HEK293 (cell line): ENCODE results near the gene HOXB7.

Source experiments
- CTCF ChIA-PET: fragments of 350-600 bp; formaldehyde crosslinking; extraction: SDS; loops from one replicate; lab custom pipeline; 2021; ENCODE audit warnings: antibody characterized with exemption; lab: Yijun Ruan, JAX
- POLR2A ChIA-PET: fragments of 300-600 bp; formaldehyde crosslinking; extraction: SDS; loops from one replicate; lab custom pipeline; 2020; ENCODE audit warnings: antibody characterized with exemption, inconsistent platforms; lab: Yijun Ruan, JAX
- H3K27ac ChIP-seq: fragments of 200-500 bp; sonication (Bioruptor generic); 2 replicates; pipeline ENCODE4 v1.5.1; 2014; ENCODE audit warnings: low read depth, low read length, control low read depth, inconsistent platforms; ENCODE audit errors: extremely low read depth
- H3K36me3 ChIP-seq, 2 experiments: fragments of 200-500 bp in 1 of 2; sonication (Bioruptor generic) in 1 of 2; 1 replicate in 1 of 2; 2 replicates in 1 of 2; pipeline ENCODE4 v1.5.1; 2014 to 2017; ENCODE audit warnings: inconsistent platforms in 2 of 2, low read length in 2 of 2; ENCODE audit not compliant: control insufficient read depth in 2 of 2, insufficient read depth in 1 of 2
- H3K4me1 ChIP-seq: fragments of 200-500 bp; sonication (Bioruptor generic); 2 replicates; pipeline ENCODE4 v1.5.1; 2014; ENCODE audit warnings: mild to moderate bottlenecking, low read length, inconsistent platforms; ENCODE audit not compliant: control insufficient read depth, insufficient read depth
- H3K4me3 ChIP-seq: 2 replicates; pipeline ENCODE4 v1.5.1; 2011; ENCODE audit warnings: low read depth, mild to moderate bottlenecking, control low read depth, low read length, moderate library complexity
- H3K9me3 ChIP-seq: fragments of 200-500 bp; sonication (Bioruptor generic); 2 replicates; pipeline ENCODE4 v1.5.1; 2014; ENCODE audit warnings: low read depth, low read length, inconsistent platforms; ENCODE audit not compliant: control insufficient read depth, insufficient read depth
- BCL11A ChIP-seq: fragments of 450-650 bp; formaldehyde crosslinking; IDR thresholded peaks from 2 replicates; pipeline ENCODE4 v1.5.1; 2016; ENCODE audit warnings: low read depth, missing biosample characterization, missing genetic modification characterization
- GFI1B ChIP-seq: fragments of 450-650 bp; formaldehyde crosslinking; IDR thresholded peaks from 2 replicates; pipeline ENCODE4 v1.5.1; 2016; ENCODE audit warnings: missing biosample characterization, missing genetic modification characterization
- GLIS1 ChIP-seq: fragments of 450-650 bp; formaldehyde crosslinking; IDR thresholded peaks from 2 replicates; pipeline ENCODE4 v1.5.1; 2016; ENCODE audit warnings: missing biosample characterization, missing genetic modification characterization
- HOXC10 ChIP-seq: sonication (generic); formaldehyde crosslinking; IDR thresholded peaks from 2 replicates; pipeline ENCODE4 v1.8.1; 2023; ENCODE audit warnings: mild to moderate bottlenecking, missing genetic modification reagents
- HOXD13 ChIP-seq: sonication (generic); formaldehyde crosslinking; IDR thresholded peaks from 2 replicates; pipeline ENCODE4 v1.8.0; 2022; ENCODE audit warnings: missing genetic modification reagents, borderline replicate concordance
- IKZF3 ChIP-seq: fragments of 450-650 bp; IDR thresholded peaks from 2 replicates; pipeline ENCODE4 v1.5.0; 2018; ENCODE audit warnings: missing biosample characterization, mild to moderate bottlenecking, missing genetic modification characterization, moderate library complexity
- KLF8 ChIP-seq: fragments of 450-650 bp; formaldehyde crosslinking; IDR thresholded peaks from 2 replicates; pipeline ENCODE4 v1.5.1; 2016; ENCODE audit warnings: missing biosample characterization, missing genetic modification characterization
- PRDM1 ChIP-seq: fragments of 450-650 bp; formaldehyde crosslinking; IDR thresholded peaks from 2 replicates; pipeline ENCODE4; 2016; ENCODE audit warnings: missing biosample characterization, missing genetic modification characterization
- TRIM28 ChIP-seq: IDR thresholded peaks from 2 replicates; pipeline ENCODE4 v1.6.1; 2011; ENCODE audit warnings: low read length, control low read depth, borderline replicate concordance
- ZBTB8A ChIP-seq: fragments of 450-650 bp; formaldehyde crosslinking; IDR thresholded peaks from 2 replicates; pipeline ENCODE4 v1.5.1; 2016; ENCODE audit warnings: missing biosample characterization, missing genetic modification characterization
- ZFP69B ChIP-seq: fragments of 450-650 bp; formaldehyde crosslinking; IDR thresholded peaks from 2 replicates; pipeline ENCODE4 v1.5.1; 2016; ENCODE audit warnings: missing biosample characterization, missing genetic modification characterization
- ZNF121 ChIP-seq: fragments of 450-650 bp; formaldehyde crosslinking; IDR thresholded peaks from 2 replicates; pipeline ENCODE4 v1.5.1; 2016; ENCODE audit warnings: missing biosample characterization, missing genetic modification characterization
- ZNF184 ChIP-seq: fragments of 450-650 bp; IDR thresholded peaks from 2 replicates; pipeline ENCODE4 v1.5.1; 2018; ENCODE audit warnings: missing biosample characterization, mild to moderate bottlenecking, missing genetic modification characterization
- ZNF341 ChIP-seq: fragments of 450-650 bp; formaldehyde crosslinking; IDR thresholded peaks from 2 replicates; pipeline ENCODE4; 2016; ENCODE audit warnings: low read depth, missing biosample characterization, missing genetic modification characterization
- ZNF391 ChIP-seq: fragments of 450-650 bp; formaldehyde crosslinking; IDR thresholded peaks from 2 replicates; pipeline ENCODE4 v1.5.1; 2016; ENCODE audit warnings: low read depth, missing biosample characterization, missing genetic modification characterization, borderline replicate concordance
- ZNF404 ChIP-seq: fragments of 450-650 bp; formaldehyde crosslinking; IDR thresholded peaks from 2 replicates; pipeline ENCODE4 v1.5.1; 2017; ENCODE audit warnings: missing biosample characterization, missing genetic modification characterization
- ZNF501 ChIP-seq: fragments of 450-650 bp; formaldehyde crosslinking; IDR thresholded peaks from 2 replicates; pipeline ENCODE4 v1.5.1; 2016; ENCODE audit warnings: missing biosample characterization, missing genetic modification characterization
- ZNF544 ChIP-seq: fragments of 450-650 bp; formaldehyde crosslinking; IDR thresholded peaks from 2 replicates; pipeline ENCODE4 v1.5.0; 2017; ENCODE audit warnings: missing biosample characterization, missing genetic modification characterization
- ZNF600 ChIP-seq: fragments of 450-650 bp; formaldehyde crosslinking; IDR thresholded peaks from 2 replicates; pipeline ENCODE4 v1.5.1; 2016; ENCODE audit warnings: missing biosample characterization, missing genetic modification characterization
- ZNF610 ChIP-seq: fragments of 450-650 bp; formaldehyde crosslinking; IDR thresholded peaks from 2 replicates; pipeline ENCODE4 v1.5.1; 2016; ENCODE audit warnings: missing biosample characterization, missing genetic modification characterization, borderline replicate concordance
- ZNF624 ChIP-seq: fragments of 450-650 bp; formaldehyde crosslinking; IDR thresholded peaks from 2 replicates; pipeline ENCODE4 v1.5.1; 2017; ENCODE audit warnings: missing biosample characterization, missing genetic modification characterization
- ZNF654 ChIP-seq: fragments of 450-650 bp; formaldehyde crosslinking; IDR thresholded peaks from 2 replicates; pipeline ENCODE4 v1.5.1; 2016; ENCODE audit warnings: low read depth, missing biosample characterization, missing genetic modification characterization
- ZNF776 ChIP-seq: fragments of 450-650 bp; formaldehyde crosslinking; IDR thresholded peaks from 2 replicates; pipeline ENCODE4 v1.5.0; 2017; ENCODE audit warnings: missing biosample characterization, missing genetic modification characterization, borderline replicate concordance
- ZNF792 ChIP-seq: fragments of 450-650 bp; formaldehyde crosslinking; IDR thresholded peaks from 2 replicates; pipeline ENCODE4 v1.5.1; 2016; ENCODE audit warnings: missing biosample characterization, missing genetic modification characterization
- ZXDB ChIP-seq: fragments of 450-650 bp; formaldehyde crosslinking; IDR thresholded peaks from 2 replicates; pipeline ENCODE4 v1.5.1; 2016; ENCODE audit warnings: missing biosample characterization, missing genetic modification characterization
- TF ChIP-seq, protein P1 (sequence below): fragments of 450-650 bp; formaldehyde crosslinking; IDR thresholded peaks from 2 replicates; pipeline ENCODE4 v1.5.1; 2017; ENCODE audit warnings: missing biosample characterization, missing genetic modification characterization
- TF ChIP-seq, protein P2 (sequence below): fragments of 450-650 bp; formaldehyde crosslinking; IDR thresholded peaks from 2 replicates; pipeline ENCODE4 v1.5.1; 2016; ENCODE audit warnings: missing biosample characterization, missing genetic modification characterization

HOXB7 gene

DNA sequence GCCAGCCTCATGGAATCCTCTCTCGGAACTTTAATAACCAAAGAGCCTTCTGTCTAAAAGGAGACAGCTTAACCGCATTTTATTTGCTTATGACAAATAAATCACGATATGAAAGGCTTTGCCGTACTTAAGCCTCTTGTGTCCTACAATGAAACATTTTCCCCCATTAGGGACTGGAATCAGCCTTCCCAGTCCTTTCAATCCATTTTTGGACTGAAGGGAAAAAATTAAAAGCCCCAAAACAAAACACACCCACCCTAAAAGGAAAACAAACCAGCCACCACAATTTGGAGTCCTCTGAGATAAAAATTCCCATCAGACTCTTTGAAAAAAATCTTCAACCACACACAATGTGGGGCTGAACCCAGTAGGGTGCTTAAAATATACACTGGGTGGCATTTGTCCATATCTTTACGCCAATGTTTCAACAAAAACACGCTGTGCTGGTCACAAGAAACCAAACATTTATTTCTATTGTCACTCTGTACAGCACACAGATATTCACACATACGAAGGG is 35.7 kb downstream of the HOXB7 start (continued):
- TF ChIP-seq KLF8 (tag by site-specific recombination) (peak; percentile 50; the same call in 1 of the 2 replicates), ZNF121 (no peak)

DNA sequence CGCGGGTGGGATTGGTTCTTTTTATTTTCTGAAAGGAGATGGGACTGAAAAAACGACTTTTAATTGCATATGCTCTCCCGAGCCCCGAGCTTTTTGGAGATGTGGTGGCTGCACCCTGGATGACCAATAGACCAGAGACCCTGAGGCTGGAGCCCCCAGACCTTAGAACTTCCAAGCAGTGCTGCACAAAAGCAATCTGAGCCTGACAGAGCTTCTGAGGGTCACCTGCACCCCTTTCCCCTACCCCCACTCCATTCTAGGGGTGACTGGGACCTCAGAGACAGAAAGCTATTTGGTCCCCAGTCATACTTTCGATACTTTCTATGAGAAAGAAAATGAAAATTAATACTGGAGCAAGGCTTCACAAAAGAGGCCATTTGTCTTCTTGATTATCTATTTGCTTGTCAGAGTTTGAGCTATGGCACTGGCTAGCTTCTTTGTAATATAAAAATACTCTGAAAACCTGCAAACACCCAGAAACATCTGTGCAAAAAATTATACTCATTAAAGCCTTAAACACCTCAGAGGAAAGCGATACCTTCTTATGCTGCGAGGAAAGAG is 36.2 kb downstream of the HOXB7 start:
- TF ChIP-seq HOXC10 (no peak), PRDM1 (tag by site-specific recombination) (peak; percentile 87)
- TF ChIP-seq, all 188 proteins: peak for 1
- ChIA-PET POLR2A (interaction anchor here (1.3 kb wide), 1 partner anchor 33 kb away, joined by 5 read pairs; no protein-coding TSS in a partner anchor), CTCF (interaction anchor here (0.6 to 0.9 kb wide), 3 partner anchors 13 to 211 kb away, joined by 4 to 5 read pairs (median 4); no protein-coding TSS in a partner anchor)
- Histone ChIP-seq H3K36me3 (peaks cover 0 to 38% of the 10 kb centered on the region in 2 experiments; a peak in 2 of 3 replicates), H3K9me3 (no peaks in the 10 kb centered on the region), H3K4me1 (peaks cover 82% of the 10 kb centered on the region), H3K4me3 (no peak overlapping the region), H3K27ac (peak overlapping the region; percentile 93)

DNA sequence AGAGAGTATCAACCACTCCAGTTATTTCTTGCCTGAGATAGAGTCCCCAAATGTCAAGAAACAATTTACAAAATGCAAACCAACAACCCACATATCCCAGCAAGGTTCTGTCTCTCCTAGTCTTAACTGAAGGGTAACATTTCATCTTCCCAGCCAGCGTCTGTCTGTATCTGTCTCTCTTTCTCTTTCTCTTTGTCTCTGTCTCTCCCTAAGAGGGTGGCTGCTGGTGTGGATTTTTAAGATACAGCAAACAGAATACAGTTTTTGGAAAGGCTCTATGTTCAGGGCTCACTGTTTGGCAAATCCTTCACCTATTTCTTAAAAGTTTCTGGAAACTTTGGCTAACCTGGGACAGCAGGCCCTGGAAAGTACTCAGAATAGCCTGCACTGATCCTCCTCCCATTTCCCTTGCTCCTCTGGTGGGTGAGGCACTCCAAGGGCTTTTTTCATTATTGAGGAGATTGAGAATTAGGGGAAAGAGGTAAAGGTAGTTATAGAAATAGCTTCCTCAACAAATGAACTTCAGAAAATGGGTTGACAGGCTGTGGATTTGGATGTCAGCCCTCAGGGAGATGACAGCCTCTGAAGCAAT is 38.9 kb downstream of the HOXB7 start:
- CTCF ChIA-PET: no interaction called here
- POLR2A ChIA-PET: no interaction called here
- 0 out of 2 replicates have a peak, but pooled peaks have one; percentile 11 for TF ChIP-seq IKZF3
- no peak for TF ChIP-seq ZNF404 (tag by site-specific recombination)
- peak; percentile 69 for TF ChIP-seq ZNF341 (tag by site-specific recombination)
- TF ChIP-seq ZBTB8A (tag by site-specific recombination): 0 out of 2 replicates have a peak, but pooled peaks have one; percentile 25
- no peak for TF ChIP-seq ZNF792 (tag by site-specific recombination)
- no peak for TF ChIP-seq ZNF184
- no peak for TF ChIP-seq ZNF776
- TF ChIP-seq ZNF544 (tag by site-specific recombination): no peak
- Histone ChIP-seq H3K9me3 (no peaks in the 10 kb centered on the region), H3K27ac (peak overlapping the region; percentile 93), H3K4me3 (no peak overlapping the region), H3K4me1 (peaks cover 99% of the 10 kb centered on the region), H3K36me3 (peaks cover 8 to 39% of the 10 kb centered on the region in 2 experiments)

DNA sequence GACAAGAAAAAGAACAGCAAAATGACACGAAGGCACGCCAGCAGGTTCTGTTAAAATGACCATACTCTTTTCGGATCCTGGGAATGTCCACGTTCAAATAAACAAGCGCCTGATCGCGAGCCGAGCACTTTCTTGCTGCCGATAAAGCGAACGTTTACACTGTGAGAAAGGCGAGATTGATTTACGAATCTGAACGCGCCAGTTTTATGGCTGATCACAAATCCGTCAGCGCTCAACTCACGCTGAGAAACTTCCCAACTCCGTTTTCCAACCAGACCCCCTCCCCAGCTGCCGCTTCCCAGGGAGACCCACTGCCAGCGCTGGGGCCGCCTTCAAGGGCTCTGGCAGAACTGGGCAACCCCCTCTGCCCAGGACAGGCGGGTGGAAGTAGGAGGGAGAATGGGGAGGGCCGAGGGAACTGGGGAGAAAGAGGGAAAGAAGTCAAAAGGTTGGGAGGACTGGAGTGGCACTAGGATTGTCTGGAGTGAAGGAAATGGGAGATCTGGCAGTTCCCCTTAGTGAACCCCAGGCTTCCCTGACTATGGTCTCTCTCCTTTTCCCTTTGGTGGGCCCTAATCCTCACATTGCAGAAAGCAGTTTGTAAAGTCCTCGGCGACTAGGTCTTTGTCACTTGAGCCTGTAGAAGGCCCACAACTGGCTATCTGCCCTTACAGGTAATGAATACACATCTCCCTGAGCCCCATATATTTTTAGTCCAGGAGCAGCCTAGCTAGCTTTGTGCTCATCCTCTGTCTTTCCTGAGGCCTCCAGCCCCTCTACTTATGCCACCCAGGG is 39.6 kb downstream of the HOXB7 start:
- ChIA-PET POLR2A (interaction anchor here (1.0 kb wide), 1 partner anchor 91 kb away, joined by 3 read pairs; no protein-coding TSS in a partner anchor), CTCF (interaction anchor here (0.5 kb wide), 1 partner anchor 83 kb away, joined by 7 read pairs; no protein-coding TSS in a partner anchor)
- H3K36me3 ChIP-seq: peaks cover 8 to 45% of the 10 kb centered on the region in 2 experiments
- no peak overlapping the region for H3K4me3 ChIP-seq
- H3K9me3 ChIP-seq: no peaks in the 10 kb centered on the region
- peaks cover 100% of the 10 kb centered on the region for H3K4me1 ChIP-seq
- peak overlapping the region; percentile 93 for H3K27ac ChIP-seq
- 0 out of 2 replicates have a peak, but pooled peaks have one; percentile 28 for TF ChIP-seq TRIM28
- TF ChIP-seq, protein P1, sequence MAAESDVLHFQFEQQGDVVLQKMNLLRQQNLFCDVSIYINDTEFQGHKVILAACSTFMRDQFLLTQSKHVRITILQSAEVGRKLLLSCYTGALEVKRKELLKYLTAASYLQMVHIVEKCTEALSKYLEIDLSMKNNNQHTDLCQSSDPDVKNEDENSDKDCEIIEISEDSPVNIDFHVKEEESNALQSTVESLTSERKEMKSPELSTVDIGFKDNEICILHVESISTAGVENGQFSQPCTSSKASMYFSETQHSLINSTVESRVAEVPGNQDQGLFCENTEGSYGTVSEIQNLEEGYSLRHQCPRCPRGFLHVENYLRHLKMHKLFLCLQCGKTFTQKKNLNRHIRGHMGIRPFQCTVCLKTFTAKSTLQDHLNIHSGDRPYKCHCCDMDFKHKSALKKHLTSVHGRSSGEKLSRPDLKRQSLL (tag by site-specific recombination): no peak
- TF ChIP-seq ZNF624: no peak
- TF ChIP-seq GFI1B (tag by site-specific recombination): peak; percentile 95
- TF ChIP-seq GLIS1: peak; percentile 84
- TF ChIP-seq ZNF600: no peak; the same call in none of the 2 replicates
- TF ChIP-seq ZNF501 (tag by site-specific recombination): 0 out of 2 replicates have a peak, but pooled peaks have one; percentile 55
- peak; percentile 23; the same call in 1 of the 2 replicates for TF ChIP-seq ZFP69B (tag by site-specific recombination)
- no peak for TF ChIP-seq ZNF654
- TF ChIP-seq, protein P2, sequence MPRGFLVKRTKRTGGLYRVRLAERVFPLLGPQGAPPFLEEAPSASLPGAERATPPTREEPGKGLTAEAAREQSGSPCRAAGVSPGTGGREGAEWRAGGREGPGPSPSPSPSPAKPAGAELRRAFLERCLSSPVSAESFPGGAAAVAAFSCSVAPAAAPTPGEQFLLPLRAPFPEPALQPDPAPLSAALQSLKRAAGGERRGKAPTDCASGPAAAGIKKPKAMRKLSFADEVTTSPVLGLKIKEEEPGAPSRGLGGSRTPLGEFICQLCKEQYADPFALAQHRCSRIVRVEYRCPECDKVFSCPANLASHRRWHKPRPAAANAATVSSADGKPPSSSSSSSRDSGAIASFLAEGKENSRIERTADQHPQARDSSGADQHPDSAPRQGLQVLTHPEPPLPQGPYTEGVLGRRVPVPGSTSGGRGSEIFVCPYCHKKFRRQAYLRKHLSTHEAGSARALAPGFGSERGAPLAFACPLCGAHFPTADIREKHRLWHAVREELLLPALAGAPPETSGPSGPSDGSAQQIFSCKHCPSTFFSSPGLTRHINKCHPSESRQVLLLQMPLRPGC (tag by site-specific recombination): peak; percentile 76
- peak; percentile 90 for TF ChIP-seq ZXDB (tag by site-specific recombination)
- TF ChIP-seq ZNF391: no peak; the same call in 1 of the 2 replicates
- no peak for TF ChIP-seq BCL11A (tag by site-specific recombination)
- no peak for TF ChIP-seq ZNF610 (tag by site-specific recombination)
- TF ChIP-seq HOXD13: no peak
